Kasumi-1 (cell line): ENCODE measurements around the gene RAB40AL.
A peak's percentile ranks its signal among the peaks of the same experiment; 100 is the strongest.

Experiments used
- DNase-seq, 2 experiments: peaks; one replicate each; lab custom pipeline; 2025; lab: John Stamatoyannopoulos, UW

The RAB40AL gene

GRCh38 chrX:102983205-102983604 is 46.1 kb downstream of the RAB40AL start:
- no peak for DNase-seq

DNA sequence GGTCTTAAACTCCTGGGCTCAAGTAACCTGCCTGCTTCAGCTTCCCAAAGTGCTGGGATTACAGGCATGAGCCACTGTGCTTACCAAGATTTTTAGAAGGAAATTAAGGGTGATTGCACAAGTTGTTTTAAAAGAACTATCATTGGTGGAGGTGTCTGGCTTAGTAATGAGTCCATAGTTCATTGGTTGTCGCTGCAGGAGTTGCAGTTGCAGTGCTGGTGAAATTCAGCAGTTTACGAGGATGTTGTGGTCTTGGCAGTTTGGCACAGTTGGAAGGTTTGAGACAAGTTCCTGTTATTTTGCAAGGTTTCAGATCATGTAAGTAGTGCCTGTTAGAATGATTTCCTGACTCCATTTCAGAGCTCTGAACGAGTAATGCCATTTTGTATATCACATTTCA is 48.1 kb downstream of the RAB40AL start:
- DNase-seq, result peak; percentile 94 to 95
